NB4 (cell line): ENCODE results near the gene PRKD3.
"Not testable (repeated sequence)": the region's sequence is repeated elsewhere in the genome, so short reads cannot be mapped to it uniquely, and the experiment has no call there.

ENCODE experiments used
- DNase-seq: peaks from one replicate; pipeline ENCODE4 v3.0.0; 2010; ENCODE audit warnings: low read depth
- H3K4me3 ChIP-seq: one replicate; pipeline ENCODE4 v1.5.1; 2011; ENCODE audit warnings: mild to moderate bottlenecking, low read depth, low read length, moderate library complexity
- MYC ChIP-seq: IDR thresholded peaks from 2 replicates; pipeline ENCODE4 v1.6.1; 2011; ENCODE audit warnings: low read depth, low read length
- POLR2A ChIP-seq: IDR thresholded peaks from 2 replicates; pipeline ENCODE4 v1.6.1; 2011; ENCODE audit warnings: mild to moderate bottlenecking; ENCODE audit not compliant: insufficient read length; ENCODE audit errors: extremely low read depth
- TF ChIP-seq, protein P1 (sequence below): IDR thresholded peaks from 2 replicates; pipeline ENCODE4 v1.6.1; 2011; ENCODE audit warnings: low read depth, low read length
- TF ChIP-seq, protein P2 (sequence below): IDR thresholded peaks from one replicate; pipeline ENCODE4 v1.5.1; 2012; ENCODE audit warnings: low read depth, low read length

PRKD3 gene

DNA sequence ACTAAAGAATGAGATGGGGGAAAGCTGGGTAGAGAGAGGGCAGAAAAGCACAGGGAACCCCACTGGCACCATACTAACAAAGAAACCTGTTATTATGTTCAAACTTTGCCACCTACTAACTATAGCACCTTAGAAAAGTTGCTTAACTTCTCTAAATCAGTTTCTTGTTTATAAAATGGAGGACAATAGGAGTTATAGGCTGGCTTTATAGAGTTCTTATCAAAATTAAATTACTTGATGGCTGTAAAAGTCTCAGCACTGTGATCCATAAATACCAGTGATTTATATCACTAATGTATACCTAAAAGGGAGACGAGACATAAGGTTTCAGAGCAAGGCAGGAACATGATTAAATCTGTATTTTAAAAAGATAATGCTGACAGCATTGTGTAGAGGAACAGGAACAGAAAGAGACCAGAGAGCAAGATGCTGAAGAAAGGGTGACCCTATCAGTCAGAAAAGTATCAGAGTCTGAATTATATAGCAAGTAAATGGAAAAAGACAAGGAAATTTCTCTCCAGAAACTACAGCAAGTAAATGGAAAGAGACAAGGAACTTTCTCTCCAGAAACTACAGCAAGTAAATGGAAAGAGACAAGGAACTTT lies 29.1 kb downstream of the PRKD3 start:
- TF ChIP-seq POLR2A = no peak
- no peak for TF ChIP-seq MYC
- TF ChIP-seq, protein P1, sequence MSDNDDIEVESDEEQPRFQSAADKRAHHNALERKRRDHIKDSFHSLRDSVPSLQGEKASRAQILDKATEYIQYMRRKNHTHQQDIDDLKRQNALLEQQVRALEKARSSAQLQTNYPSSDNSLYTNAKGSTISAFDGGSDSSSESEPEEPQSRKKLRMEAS = no peak
- TF ChIP-seq, protein P2, sequence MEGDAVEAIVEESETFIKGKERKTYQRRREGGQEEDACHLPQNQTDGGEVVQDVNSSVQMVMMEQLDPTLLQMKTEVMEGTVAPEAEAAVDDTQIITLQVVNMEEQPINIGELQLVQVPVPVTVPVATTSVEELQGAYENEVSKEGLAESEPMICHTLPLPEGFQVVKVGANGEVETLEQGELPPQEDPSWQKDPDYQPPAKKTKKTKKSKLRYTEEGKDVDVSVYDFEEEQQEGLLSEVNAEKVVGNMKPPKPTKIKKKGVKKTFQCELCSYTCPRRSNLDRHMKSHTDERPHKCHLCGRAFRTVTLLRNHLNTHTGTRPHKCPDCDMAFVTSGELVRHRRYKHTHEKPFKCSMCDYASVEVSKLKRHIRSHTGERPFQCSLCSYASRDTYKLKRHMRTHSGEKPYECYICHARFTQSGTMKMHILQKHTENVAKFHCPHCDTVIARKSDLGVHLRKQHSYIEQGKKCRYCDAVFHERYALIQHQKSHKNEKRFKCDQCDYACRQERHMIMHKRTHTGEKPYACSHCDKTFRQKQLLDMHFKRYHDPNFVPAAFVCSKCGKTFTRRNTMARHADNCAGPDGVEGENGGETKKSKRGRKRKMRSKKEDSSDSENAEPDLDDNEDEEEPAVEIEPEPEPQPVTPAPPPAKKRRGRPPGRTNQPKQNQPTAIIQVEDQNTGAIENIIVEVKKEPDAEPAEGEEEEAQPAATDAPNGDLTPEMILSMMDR = no peak
- no peak overlapping the region for H3K4me3 ChIP-seq
- no peak for DNase-seq

DNA sequence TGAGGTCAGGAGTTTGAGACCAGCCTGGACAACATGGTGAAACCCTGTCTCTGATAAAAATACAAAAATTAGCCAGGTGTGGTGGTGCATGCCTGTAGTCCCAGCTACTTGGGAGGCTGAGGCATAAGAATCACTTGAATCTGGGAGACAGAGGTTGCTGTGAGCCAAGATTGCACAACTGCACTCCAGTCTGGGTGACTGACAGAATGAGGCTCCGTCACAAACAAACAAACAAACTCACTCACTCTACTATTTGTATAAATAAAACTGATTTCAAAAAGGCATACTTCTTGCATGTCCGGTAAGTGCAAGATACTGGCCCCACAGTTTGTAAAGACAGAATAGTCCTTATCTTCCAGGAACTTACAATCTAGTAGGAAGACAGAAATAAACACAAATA lies 29.8 kb downstream of the PRKD3 start:
- not testable (repeated sequence) for H3K4me3 ChIP-seq, DNase-seq

DNA sequence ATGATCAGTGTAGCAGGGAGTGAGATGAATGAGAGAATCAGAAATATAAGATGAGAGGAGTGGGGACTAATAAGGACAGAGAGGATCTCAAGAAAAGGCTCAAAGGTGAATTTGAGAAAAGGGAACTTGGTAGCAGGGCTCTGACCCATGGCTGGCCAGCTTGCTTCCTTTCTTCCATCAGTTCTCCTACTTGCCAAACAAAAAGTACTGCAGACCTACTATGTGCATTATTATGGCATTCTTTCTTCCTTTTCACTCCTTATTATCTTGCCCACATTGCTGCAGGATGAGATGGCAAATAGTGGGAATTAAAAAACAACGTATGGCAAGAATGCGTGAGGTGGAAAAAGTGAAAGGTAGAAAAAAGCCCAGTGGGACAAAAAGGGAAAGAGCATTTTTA lies 33.0 kb downstream of the PRKD3 start:
- TF ChIP-seq, protein P2 = no peak
- TF ChIP-seq MYC (no peak), POLR2A (no peak)
- TF ChIP-seq, protein P1 = no peak
- no peak for DNase-seq

DNA sequence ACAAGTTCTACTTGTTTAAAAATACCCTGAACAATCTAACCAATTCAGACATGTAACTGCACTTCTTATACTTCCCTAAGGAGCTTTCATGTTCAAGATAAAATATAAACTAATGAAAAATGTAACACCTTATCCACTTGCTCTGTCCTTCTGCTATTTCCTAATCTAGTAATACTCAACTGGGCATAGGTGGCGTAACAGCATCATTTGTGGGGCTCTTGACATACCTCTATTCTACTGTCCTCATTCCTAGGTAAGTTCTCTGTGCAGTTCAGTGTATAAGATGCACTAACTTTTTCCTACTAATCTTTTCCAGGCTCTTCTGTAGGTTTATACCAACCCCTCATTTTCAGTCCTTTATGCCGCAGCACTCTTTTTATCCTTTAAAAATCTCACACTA lies 36.7 kb downstream of the PRKD3 start:
- TF ChIP-seq, protein P2 = no peak
- TF ChIP-seq, protein P1 = no peak
- TF ChIP-seq MYC = no peak
- TF ChIP-seq POLR2A = no peak
- H3K4me3 ChIP-seq = no peak overlapping the region
- DNase-seq = peak; percentile 50

More for the DNA sequence above, 33.0 kb downstream of the PRKD3 start:
- no peak overlapping the region for H3K4me3 ChIP-seq

DNA sequence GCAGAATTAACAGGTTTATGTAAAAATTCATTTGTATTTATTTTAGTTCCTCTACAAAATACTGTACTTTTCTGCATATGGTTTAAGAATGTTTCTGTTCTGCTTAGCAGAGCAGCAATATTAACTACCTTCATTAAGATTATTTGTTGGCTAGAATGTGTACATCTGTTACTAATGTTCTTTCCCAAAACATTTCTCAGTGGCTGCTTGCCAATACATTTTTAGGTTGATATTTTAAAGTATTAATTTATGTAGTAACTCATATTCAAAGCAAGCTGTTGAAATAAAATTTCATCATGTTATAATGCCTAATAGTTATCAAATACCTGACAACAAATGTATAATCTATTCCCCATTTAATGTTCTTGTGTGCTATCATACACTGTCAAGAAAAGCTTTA lies 40.3 kb downstream of the PRKD3 start:
- TF ChIP-seq, protein P2 = no peak
- TF ChIP-seq, protein P1 = no peak
- no peak for TF ChIP-seq POLR2A
- no peak for DNase-seq
- H3K4me3 ChIP-seq = no peak overlapping the region

DNA sequence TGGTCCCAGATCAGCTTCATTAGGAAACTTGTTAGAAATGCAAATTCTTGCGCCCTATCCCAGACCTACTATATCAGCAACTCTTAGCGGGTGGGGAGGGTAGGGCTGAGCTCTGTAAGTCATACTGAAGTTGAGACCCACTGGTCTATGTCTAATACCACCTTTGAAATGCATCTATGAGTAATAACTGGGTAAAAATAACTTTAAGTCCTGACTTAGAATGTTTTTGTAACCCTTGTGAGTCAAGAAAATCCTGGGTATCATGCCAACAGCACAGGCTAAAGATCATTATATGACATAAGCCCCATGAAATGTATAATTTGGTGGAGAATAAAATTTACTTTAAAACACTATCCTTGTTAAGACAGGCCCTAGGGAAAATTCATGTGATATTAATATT lies 41.4 kb downstream of the PRKD3 start:
- no peak for DNase-seq
- no peak overlapping the region for H3K4me3 ChIP-seq
- TF ChIP-seq, protein P1 = no peak
- TF ChIP-seq POLR2A = no peak

DNA sequence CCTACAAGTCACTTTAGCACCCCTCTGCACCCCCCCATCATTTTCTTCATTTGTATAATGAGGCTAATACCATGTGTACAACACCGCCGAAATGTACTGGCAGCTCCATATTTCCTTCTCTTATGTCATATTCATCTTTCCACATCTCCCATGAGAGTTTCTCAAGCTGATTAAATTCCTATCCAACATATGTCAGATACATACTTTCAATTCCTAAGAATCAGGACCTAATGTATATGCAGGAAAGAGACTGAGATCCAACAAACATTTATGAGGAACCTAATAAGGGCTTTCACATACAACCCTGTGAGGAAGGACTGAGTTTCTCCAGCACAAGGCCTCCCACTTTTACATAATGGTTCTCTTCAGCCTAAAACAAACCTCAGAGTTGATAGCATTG lies 41.9 kb downstream of the PRKD3 start:
- H3K4me3 ChIP-seq = no peak overlapping the region
- TF ChIP-seq MYC (no peak), POLR2A (no peak)
- TF ChIP-seq, protein P1 = no peak
- TF ChIP-seq, protein P2 = no peak
- no peak for DNase-seq
